Left forelimb (tissue), 1 donor: ENCODE data around the gene GPR132.

Source experiments
- DNase-seq: peaks from one replicate; pipeline ENCODE4 v3.0.0-alpha.2; 2018; ENCODE audit warnings: low spot score

GPR132 gene

GRCh38 chr14:105061428-105062047, 3.7 kb downstream of the GPR132 start:
- DNase-seq: peak; percentile 60

DNA sequence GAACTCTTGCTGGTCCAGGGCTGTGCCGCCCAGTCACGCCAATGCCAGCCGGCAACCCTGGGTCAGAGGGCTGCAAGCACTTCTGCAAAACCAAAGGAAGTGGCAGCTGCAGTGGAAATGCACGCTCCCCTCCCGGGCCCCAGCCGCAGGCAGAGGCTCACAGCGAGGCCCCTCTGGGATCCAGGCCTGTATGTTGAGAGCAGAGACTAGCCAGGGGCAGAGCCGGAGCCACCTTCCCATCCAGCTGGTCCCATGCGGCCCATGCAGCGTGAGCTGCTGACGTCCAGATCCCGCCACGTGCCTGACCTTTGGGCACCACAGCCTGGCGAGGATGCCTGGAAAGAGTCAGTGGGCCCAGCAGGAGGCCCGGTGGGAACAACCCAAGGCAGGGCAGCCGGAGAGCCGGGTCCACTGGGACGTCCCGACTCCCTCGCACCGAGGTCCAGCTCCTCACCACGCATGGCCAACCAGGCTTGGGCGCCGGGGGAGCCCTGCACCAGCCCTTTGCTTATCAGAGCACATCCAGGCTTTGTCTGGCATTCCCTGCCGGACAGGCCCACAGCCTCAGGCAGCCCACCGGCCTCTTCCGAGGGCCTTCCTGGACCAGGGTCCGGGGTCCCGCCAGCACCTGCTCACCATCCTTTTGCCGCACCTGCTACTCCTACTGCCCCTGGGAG, 4.3 kb downstream of the GPR132 start:
- peak; percentile 72 for DNase-seq

- DNase-seq: peak; percentile 61
Observed at GRCh38 chr14:105059925-105060565, 5.2 kb downstream of the GPR132 start.

DNA sequence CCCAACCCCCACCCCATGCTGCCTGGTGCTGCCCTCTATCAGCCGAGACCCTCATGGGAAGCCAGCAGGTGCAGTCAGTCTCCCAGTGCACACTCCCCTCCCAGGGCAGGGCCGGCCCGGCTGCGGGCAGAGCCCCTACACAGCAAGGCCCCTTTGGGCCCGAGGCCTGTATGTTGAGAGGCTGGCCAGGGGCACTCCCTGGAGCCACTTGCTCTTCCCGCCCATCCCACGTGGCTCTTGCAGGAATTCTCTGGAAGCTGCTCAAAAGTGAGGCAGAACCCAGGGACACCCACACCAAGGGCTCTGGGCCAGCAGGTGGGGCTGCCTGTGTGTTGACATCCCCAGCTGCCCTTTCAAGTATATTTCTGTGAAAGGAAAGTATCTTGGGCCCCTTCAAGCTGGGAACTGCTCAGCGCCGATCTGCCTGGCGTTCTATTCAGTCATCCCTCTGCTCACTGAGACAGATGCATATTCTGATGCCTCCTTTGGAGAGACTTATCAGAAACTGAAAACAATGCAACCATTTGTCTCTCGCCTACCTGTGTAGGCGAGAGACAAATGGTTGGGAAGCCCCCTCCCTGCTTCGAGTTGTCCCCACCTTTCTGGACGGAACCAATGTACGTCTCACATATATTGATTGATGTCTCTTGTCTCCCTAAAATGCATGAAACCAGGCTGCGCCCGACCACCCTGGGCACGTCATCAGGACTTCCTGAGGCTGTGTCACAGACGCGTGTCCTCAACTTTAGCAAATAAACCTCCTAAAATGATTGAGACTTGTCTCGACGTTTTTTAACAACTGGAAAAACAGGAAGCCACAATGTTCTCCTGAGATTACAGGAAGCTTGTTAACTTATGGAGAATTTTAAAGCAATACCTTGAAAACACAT, 6.0 kb downstream of the GPR132 start:
- peak; percentile 64 for DNase-seq

DNA sequence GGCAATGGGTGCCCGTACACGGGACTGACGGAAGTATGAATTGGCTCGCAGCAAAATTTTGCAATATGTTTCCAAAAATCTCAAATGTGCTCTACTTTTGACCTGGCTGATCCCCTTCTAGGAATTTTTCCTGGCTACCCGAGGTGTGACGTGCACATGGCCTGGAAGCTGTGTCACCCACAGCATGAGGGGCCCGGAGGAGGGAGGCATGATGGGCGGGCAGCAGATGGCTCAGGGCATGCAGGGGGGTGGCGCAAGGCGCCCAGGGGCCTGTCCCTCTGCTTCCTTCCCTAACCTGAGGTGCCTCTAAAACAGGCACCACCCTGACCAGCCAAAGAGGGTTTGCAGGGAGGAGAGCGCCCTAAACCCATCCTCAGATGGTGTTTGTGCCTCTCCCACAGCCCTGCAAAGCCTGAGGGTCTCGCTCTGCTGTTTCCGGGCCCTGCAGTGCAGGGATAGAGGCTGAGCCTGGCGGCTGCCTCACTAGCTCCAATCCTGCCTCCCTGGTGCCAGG, 6.7 kb downstream of the GPR132 start:
- DNase-seq: no peak

DNA sequence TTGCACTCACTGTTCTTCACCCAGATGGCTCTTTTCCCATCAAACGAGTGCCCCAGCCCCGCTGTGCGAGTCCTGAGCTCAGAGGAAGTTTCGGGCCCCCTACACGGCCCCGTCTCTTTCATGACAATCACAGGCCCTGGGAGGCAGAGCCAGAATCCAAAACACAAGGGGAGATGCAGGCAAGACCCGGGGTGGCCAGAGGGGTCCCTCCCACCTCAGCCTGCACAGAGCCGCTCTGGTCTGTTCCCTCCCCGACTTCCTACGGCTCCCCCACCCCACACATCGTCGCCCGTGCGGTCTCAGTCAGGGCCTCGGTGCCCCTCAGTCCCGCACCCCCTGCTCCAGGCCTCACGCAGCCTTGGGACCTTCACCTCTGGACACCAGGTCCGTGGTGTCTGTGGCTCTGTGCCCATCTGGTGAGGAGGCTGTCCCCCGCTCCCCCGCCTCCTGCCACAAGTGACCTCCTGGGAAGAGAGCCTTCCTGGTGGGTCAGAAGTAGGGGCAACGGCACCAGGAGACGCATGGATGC, 8.9 kb downstream of the GPR132 start:
- DNase-seq: no peak

- DNase-seq: no peak
Observed at GRCh38 chr14:105055736-105056302, 9.4 kb downstream of the GPR132 start.

GRCh38 chr14:105055334-105055733, 9.9 kb downstream of the GPR132 start:
- DNase-seq: no peak

DNA sequence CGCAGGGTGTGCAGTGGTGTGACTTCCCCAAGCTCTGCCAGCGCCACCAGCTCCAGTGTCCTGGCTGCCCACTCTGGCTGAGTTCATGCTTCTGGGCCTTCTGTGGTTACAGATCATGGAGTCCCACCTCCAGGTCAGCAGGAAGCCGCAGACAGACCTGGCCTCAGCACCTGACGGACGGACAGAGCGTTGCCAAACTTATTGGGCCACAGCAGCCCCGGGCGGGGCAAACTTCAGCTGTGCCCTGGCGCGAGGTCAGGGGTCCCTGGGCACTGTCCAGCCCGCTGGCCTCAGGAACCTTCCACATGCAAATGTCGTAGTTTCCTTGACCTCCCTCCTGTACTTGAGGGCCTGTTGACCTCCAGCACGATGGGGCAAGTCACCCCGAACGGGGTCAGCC, 11.2 kb downstream of the GPR132 start:
- DNase-seq: no peak

- DNase-seq: no peak
Observed at GRCh38 chr14:105053421-105053820, 11.8 kb downstream of the GPR132 start.

DNA sequence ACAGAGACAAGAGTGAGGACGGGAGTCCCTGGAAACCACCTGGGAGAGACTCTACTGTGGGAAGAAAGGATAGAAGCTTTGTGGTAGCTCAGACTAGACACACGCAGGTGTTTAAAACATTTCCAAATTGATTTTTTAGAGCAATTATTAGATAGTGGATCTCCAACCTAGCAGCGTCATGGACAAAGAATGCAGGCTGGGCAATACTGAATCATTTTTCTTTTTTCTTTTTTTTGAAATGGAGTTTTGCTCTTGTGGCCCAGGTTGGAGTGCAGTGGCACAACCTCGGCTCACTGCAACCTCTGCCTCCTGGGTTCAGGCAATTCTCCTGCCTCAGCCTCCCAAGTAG, 13.1 kb downstream of the GPR132 start:
- DNase-seq: no peak

DNA sequence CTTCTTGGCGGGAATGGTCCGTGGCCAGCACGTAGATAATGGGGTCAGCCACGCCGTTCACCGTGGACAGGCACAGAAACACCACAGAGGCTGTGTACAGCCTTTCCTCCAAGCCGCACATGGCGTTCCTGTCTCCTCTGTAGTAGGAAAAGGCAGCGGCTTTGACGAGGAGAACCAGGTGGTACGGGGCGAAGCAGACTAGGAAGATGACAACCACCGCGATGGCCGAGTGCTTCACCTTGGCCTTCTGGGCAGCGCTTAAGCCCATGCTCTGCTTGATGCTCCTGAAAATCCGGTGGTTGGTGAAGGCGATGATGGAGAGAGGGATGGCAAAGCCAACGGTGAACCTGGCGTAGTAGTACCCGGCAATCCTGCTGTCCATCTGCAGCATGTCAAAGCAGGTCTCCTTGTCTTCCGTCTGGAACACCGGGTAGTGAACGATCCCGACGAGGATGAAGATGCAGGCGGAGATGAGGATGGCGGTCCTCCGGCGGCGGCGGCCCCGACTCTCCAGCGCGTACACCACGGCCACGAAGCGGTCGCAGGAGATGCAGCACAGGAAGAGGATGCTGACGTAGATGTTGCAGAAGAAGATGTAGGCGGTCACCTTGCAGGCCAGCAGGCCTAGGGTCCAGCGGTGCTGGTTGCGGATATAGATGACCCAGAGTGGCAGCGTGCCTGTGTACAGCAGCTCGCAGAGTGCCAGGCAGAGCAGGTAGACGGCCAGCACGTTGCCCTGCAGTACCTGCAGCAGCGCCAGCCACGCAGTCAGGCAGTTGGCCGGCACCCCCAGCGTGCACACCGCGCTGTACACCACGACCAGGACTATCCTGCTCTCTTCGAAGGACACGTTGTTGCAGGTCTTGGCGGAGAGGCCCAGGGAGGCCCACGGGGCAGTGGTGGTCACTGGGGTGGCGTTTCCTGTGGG, 13.8 kb downstream of the GPR132 start:
- no peak for DNase-seq

GRCh38 chr14:105050551-105050897, 14.7 kb downstream of the GPR132 start:
- no peak for DNase-seq

- no peak for DNase-seq
Observed at GRCh38 chr14:105049753-105050550, 15.3 kb downstream of the GPR132 start.

GRCh38 chr14:105047283-105048016, 17.8 kb downstream of the GPR132 start:
- no peak for DNase-seq

DNA sequence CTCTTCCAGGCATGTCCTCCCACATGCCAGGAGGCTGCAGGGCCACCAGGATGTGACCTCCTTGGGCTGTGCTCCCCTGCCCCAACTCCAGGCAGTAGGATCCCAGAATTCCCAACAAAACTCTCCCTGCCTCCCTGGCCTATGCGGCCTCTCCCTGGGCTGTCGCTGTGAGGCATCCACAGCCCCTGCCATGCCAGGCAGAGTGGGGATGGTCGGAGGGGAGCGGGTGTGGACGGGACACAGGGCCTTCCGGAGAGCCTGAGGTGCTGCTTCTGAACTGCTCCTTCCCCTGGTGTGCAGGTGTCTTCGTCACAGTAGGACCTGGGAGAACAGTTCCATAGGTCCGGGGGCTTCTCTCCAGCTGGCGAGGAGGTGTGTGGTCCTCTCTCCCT, 18.3 kb downstream of the GPR132 start:
- DNase-seq: no peak

DNA sequence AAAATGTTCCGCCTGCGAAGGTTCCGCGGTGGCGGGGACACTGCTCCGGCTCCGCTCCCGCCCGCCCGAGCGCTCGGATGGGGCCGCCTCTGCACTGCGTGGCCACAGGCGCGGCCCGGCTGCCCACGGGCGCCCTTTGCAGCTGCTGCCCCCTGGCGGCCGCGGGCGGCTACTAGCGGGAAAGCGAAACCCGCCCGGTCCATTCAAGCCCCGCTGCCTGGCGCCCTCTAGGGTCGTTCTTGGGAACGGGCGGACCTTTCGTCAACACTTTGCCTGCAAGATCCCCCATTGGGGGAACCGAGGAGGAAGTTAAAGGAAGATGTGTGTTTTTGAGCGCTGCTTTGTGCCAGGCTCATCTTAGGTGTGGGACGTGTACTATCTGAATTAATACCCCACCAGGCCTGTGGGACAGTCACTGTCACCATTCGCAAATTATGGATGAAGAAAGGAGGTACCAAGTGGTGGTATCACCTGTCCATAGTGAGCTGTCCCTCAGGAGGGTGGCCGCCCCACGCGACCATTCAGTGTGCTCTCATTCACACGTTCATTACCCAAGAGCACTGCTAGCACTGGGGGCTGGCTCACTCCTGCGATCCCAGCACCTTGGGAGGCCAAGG, 19.4 kb downstream of the GPR132 start:
- DNase-seq: peak; percentile 95

GRCh38 chr14:105043641-105044040, 21.6 kb downstream of the GPR132 start:
- DNase-seq: no peak

DNA sequence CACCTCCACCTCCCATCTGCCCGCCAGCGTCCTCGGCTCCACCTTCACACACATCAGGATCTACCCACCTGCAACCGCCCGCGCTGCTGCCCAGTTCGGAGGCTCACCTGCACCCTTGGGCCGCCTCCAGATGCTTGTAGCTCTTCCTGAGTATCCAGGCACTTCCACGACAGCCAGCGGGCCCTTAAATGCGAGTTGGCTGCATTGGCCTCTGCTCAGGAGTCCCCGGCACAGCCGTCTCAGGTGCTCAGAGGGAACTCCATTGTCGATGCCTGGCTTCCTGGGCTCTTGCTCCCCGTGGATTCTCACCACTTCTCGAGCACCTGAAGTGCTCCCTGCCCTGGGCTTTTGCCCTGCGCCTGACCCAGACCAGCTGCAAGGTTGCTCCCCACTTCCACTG, 22.4 kb downstream of the GPR132 start:
- DNase-seq: no peak
